ENCODE measurements around the gene MYO1H.
A peak's percentile ranks its signal among the peaks of the same experiment; 100 is the strongest.

Gene MYO1H

DNA sequence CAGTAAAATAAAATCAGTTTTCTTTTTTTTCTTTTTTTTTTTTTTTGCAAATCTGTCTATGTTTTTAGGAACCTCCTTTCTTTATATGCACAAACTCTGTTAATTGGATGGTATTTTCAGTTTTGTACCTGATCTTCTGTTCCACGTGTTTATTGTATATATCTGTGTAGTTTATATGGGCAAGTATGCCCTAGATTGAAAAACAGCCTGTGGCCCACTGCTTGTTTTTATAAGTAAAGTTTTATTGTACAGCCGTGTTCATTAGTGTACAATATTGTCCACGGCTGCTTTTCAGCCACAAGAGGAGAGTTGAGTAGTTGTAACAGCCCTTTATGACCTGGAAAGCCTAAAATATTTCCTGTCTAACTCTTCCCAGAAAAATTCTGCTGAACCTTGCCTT is 18.7 kb upstream of the MYO1H start:
- Histone ChIP-seq H3K4me3 (ENCODE audit: low read depth, low read length) (no peak overlapping the region), H3K27me3 (no peaks in the 10 kb centered on the region), H3K4me1 (peaks cover 20% of the 10 kb centered on the region), H3K9me3 (no peaks in the 10 kb centered on the region), H3K36me3 (no peaks in the 10 kb centered on the region)
- TF ChIP-seq, protein P1, sequence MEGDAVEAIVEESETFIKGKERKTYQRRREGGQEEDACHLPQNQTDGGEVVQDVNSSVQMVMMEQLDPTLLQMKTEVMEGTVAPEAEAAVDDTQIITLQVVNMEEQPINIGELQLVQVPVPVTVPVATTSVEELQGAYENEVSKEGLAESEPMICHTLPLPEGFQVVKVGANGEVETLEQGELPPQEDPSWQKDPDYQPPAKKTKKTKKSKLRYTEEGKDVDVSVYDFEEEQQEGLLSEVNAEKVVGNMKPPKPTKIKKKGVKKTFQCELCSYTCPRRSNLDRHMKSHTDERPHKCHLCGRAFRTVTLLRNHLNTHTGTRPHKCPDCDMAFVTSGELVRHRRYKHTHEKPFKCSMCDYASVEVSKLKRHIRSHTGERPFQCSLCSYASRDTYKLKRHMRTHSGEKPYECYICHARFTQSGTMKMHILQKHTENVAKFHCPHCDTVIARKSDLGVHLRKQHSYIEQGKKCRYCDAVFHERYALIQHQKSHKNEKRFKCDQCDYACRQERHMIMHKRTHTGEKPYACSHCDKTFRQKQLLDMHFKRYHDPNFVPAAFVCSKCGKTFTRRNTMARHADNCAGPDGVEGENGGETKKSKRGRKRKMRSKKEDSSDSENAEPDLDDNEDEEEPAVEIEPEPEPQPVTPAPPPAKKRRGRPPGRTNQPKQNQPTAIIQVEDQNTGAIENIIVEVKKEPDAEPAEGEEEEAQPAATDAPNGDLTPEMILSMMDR (IDR thresholded peaks at IDR 0.05; ENCODE audit: low read depth, low read length) = no peak
- DNase-seq = no peak

DNA sequence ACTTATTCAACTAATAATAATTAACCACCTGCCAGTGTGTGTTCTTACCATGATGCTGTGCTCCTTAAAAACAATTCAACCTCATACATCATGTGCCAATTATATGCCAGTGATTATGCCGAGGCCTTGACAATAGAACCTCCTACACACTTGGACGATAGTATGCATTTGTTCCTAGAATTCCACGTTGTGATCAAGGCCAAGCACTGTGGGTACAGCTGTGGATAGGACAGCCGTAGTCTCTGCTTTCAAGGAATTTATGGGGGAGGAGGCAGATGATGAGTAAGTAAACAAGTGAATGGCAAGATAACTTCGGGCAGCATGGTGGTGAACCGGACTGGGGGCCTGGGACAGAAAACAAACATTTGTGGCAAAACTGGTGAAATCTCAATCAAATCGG is 18.0 kb upstream of the MYO1H start:
- H3K4me3 ChIP-seq (ENCODE audit: low read depth, low read length) = no peak overlapping the region
- no peak for DNase-seq
- H3K4me1 ChIP-seq = peaks cover 20% of the 10 kb centered on the region
- H3K27me3 ChIP-seq = no peaks in the 10 kb centered on the region
- TF ChIP-seq, protein P1 (IDR thresholded peaks at IDR 0.05; ENCODE audit: low read depth, low read length) = no peak
- no peaks in the 10 kb centered on the region for H3K36me3 ChIP-seq
- H3K9me3 ChIP-seq = no peaks in the 10 kb centered on the region

- no peak overlapping the region for H3K4me3 ChIP-seq (ENCODE audit: low read depth, low read length)
- TF ChIP-seq, protein P1 (IDR thresholded peaks at IDR 0.05; ENCODE audit: low read depth, low read length) = no peak
- H3K27me3 ChIP-seq = no peaks in the 10 kb centered on the region
- no peaks in the 10 kb centered on the region for H3K9me3 ChIP-seq
- DNase-seq = no peak
- H3K4me1 ChIP-seq = peaks cover 20% of the 10 kb centered on the region
- no peaks in the 10 kb centered on the region for H3K36me3 ChIP-seq
These were observed 17.1 kb upstream of the MYO1H start for GRCh38 chr12:109330282-109331230.

DNA sequence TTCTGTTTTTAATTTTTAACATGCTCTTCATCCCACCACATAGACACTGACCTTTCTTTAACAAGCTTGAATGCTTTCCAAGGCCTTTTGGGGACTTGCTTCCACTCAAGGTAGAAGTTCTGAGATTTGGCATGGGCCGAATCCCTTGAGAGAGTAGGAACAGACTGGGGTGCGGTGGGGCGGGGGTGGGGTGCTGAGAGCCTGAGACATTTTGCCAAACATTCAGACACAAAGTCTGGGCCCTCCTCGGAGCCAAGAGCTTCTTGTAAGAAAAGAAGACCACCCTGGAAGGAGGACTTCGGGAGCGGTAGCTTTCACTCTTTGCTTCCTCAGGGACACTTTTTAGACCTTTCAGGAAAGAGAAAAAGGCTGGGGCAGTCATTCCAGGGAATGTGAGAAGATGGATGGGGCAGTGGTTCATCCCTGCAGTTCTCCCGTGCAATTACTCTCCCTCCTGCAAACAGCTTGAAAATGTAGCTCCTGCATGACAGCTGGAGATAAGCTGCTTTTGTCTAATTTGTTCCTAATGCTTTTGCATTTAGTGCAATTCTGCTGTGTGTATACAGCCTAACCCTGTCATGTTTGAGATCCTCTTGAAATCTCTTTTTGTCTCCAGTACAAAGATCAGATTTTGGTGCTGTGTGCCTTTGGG is 16.3 kb upstream of the MYO1H start:
- peak; percentile 21 for DNase-seq
- H3K9me3 ChIP-seq = no peaks in the 10 kb centered on the region

GRCh38 chr12:109334887-109335286 is 12.8 kb upstream of the MYO1H start:
- Histone ChIP-seq H3K9me3 (no peaks in the 10 kb centered on the region), H3K4me3 (ENCODE audit: low read depth, low read length) (no peak overlapping the region), H3K4me1 (peaks cover 20% of the 10 kb centered on the region), H3K36me3 (no peaks in the 10 kb centered on the region), H3K27me3 (no peaks in the 10 kb centered on the region)
- TF ChIP-seq, protein P1 (IDR thresholded peaks at IDR 0.05; ENCODE audit: low read depth, low read length) = no peak
- no peak for DNase-seq

More for the DNA sequence above, 16.3 kb upstream of the MYO1H start:
- Histone ChIP-seq H3K36me3 (no peaks in the 10 kb centered on the region), H3K4me1 (peaks cover 20% of the 10 kb centered on the region), H3K27me3 (no peaks in the 10 kb centered on the region), H3K4me3 (ENCODE audit: low read depth, low read length) (no peak overlapping the region)
- TF ChIP-seq, protein P1 (IDR thresholded peaks at IDR 0.05; ENCODE audit: low read depth, low read length) = no peak

DNA sequence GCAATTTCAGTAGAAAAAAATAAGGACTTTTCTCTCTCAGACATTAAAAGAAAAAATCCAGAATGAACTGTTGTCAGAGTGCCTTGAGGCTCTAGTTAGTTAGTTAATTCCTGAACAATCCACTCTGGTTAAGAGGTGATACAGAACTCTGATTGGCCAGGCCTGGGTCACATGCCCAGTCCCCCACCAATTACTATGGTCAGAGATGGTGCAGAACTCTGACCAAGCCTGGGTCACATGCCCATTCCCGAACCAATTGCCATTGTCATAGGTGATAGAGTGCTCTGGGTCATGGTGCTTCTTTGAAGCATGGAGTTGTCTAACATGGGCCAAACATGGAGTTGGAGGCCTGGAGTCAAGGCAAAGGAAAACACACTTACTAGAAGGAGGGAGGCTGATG is 11.1 kb upstream of the MYO1H start:
- Histone ChIP-seq H3K27me3 (no peaks in the 10 kb centered on the region), H3K9me3 (no peaks in the 10 kb centered on the region), H3K36me3 (no peaks in the 10 kb centered on the region), H3K4me3 (ENCODE audit: low read depth, low read length) (no peak overlapping the region), H3K4me1 (peaks cover 6% of the 10 kb centered on the region)
- TF ChIP-seq, protein P1 (IDR thresholded peaks at IDR 0.05; ENCODE audit: low read depth, low read length) = no peak
- no peak for DNase-seq

Measured in BE2C (cell line).